Measurements from ENCODE around the gene KDM6A.
"Not testable (repeated sequence)": the region's sequence is repeated elsewhere in the genome, so short reads cannot be mapped to it uniquely, and the experiment has no call there.

Gene KDM6A

DNA sequence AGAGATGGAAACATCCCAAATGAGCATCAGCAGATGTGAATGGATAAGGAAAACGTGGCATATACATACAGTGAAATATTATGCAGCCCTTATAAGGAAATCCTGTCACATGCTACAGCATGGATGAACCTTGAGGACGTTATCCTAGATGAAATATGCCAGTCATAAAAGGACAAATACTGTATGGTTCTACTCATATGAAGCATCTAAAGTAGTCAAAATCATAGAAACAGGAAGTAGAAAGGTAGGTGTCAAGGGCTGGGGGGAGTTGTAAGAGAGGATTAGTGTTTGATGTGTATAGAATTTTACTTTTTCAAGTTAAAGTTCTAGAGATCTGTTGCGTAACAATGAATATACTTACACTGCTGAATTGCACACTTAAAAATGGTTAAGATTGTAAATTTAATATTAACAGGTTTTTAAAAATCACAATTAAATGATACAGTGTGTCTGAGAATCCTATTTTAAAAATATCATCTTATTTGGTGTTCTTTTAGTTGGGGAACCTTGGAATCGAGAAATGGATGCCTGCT is 58.5 kb downstream of the KDM6A start:
- DNase-seq, result no peak

DNA sequence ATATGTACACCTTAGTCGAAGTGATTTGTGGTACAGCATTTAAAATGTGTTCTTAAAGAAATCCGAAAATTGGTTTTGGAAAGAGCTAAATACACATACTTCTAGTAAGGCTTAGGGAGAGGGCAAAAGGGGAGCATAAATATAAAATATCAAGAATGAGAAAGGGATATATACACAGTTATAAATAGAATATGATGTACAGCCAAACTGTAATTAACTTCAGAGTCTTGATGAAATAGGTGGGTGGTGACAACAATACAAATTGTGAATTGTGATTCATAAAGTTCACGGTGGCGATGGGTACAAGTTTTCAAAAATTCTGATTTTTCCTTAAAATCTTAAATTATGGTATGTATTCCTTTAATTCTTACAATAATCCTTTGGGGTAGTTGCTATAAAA is 62.2 kb downstream of the KDM6A start:
- no peak for DNase-seq

DNA sequence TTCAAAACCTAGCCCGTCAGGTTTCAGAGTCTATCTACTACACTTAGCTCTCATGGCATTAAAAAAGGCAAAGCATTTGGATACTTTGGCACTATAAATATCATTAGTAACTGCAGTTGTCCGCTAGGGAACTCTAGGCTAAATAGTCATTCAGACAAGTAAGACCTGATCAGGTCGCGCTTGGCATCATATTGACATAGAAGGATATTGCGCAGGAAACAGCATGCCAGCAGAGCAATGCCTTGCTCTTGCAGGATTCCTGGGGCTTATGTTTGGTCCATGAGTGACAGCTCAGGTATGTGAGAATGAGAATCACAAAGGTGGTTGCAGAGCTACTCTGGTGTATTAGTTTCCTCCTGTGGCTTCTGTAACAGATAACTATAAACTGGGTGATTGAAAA is 62.7 kb downstream of the KDM6A start:
- no peak for DNase-seq

DNA sequence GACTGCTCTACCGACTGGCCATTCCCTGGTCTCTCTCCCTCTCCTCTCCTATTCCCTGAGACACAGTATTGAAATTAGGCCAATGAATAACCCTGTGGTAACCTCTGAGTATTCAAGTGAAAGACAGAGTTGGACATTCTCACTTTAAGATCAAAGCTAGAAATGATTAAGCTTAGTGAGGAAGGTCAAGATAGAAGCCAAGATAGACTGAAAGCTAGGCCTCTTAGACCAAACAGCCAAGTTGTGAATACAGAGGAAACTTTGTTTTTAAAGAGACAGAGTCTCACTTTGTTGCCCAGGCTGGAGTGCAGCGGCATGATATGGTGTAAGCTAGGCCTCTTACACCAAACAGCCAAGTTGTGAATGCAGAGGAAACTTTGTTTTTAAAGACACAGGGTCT is 64.6 kb downstream of the KDM6A start:
- DNase-seq, result no peak

DNA sequence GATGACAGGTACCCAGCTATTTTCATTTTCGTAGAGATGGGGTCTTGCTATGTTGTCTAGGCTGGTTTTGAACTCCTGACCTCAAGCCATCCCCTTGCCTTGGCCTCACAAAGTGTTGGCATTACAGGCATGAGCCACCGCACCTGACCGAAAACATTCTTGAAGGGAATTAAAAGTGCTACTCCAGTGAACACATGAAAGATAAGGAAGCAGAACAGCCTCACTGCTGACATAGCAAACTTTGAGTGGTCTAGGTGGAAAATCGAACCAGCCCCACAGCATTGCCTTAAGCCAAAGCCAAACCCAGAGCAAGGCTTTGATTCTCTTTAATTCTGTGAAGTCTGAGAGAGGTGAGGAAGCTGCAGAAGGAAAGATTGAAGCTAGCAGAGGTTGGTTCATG is 65.1 kb downstream of the KDM6A start:
- DNase-seq, result no peak

DNA sequence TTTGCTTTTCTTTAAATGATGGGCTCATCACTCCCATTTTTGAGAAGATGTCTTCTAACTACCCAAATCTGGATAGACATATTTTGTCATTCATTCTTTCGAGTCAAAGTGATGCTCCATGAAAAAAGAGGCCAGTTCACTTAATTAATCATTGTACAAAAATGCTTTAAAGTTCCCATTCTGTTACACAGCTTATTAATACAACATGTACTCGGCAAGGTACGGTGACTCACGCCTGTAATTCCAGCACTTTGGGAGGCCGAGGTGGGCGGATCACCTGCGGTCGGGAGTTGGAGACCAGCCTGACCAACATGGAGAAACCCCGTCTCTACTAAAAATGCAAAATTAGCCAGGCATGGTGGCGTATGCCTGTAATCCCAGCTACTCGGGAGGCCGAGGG is 67.6 kb downstream of the KDM6A start:
- DNase-seq, result not testable (repeated sequence)

DNA sequence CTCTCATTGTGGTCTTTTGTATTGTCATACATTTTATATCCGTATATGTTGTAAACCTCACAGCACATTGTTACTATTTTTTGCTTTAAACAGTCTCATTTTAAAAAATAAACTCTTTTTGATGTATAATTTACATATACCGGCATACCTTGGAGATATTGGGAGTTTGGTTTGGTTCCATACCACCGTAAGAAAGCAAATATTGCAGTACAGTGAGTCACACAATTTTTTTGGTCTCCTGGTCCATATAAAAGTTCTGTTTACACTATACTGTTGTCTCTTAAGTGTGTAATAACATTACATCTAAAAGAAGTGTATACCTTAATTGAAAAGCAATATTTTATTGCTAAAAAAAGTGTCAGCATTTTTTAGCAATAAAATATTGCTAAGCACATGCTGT is 70.0 kb downstream of the KDM6A start:
- no peak for DNase-seq

DNA sequence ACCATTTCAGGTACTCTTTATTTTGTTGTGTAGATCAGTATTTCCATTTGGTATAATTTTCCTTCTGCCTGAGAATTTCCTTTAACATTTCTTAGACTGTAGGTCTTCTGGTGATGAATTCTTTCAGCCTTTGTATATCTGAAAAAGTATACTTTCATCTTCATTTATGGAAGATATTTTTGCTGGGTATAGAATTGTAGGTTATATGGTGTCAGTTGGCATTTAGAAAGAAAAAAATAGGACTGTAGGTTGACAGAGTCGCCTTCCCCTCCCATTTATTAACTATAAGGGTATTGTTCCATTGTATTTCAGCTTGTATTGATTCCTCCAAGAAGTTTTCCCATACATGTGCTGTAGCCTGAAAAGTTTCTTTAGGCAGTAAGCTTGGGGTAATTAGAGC is 71.9 kb downstream of the KDM6A start:
- DNase-seq, result no peak

DNA sequence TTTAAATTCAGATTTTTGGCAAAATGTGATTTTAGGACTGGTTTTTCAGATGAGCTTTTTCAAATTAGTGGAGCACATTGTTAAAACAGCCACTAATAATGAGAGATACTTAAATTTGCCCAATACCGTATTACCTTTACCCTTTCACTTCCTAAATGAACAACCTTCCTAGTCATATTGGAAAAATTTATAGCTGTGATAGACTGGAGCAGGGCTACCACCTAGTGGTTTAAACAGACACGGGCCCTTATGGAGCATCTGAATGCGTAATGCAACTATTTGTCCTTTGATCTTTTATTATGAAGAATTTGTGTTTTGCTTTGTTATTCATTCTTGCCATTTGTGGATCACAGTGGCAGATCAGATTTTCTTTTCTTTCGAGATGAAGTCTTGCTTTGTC is 72.7 kb downstream of the KDM6A start:
- no peak for DNase-seq

DNA sequence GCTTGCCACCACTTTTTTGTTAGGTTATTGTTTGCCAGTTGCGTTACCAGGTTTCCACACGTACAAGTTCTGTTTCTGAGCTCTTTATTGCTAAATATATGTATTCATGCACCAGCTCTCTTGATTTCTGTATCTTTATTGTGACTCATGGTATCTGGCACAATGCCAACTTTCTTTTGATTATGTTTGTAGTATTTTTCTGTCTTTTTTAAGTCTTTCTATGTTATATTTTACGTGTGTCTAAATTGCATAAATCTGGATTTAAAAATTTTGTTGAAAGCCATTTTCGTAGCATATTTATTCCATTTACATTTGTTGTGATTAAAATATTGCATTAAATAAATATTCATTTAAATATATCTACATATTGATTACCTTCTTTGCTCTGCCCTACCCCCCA is 73.8 kb downstream of the KDM6A start:
- no peak for DNase-seq

DNA sequence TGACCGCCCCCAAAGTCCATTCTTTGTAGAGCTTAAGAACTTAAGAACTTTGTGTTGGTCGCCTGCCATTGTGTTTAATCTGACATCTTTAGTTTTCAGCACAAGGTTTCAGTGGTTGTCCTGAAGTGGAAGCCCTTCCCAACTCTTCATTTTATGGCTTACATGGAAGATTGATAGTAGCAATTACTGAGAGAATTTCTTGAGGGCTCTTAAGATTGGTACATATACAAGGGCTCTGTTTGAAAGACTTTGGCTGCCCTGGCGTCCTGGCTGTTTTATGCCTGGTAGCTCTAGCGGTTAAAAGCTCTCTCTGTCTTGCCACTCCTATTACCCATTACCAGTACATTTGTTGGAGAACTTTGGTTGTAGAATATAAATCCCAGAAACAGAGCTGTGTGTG is 75.0 kb downstream of the KDM6A start:
- no peak for DNase-seq

DNA sequence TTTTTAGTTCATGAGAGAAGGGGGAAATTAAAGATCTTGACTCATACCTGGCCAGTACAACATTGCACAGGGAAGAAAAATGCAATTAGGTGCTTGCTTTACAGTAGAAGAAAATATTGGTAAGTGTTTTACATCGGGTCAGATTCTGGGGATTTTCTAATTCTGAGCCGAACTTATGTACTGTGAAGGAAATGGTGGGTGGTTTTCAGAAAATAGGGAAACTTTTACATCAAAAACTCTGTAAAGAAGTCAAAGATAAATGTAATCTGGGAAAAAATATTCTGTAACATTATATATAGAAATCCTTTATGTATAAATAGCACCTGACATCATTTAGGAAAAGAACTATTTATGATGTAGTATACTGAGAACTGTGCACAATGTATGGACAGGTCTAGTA is 75.4 kb downstream of the KDM6A start:
- no peak for DNase-seq

DNA sequence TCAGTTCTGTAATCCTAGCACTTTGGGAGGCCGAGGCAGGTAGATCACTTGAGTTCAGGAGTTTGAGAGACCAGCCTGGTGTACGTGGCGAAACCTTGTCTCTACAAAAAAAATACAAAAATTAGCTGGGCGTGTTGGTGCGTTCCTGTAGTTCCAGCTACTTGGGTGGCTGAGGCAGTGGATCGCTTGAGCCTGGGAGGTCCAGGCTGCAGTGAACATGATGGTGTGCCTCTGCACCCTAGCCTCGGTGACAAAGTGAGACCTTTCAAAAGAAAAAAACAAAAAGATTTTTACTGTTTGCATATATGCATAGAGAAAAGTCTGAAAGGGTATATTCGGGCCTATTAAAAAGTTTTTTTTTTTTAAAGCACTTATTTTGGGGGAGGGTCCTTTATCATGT is 76.1 kb downstream of the KDM6A start:
- no peak for DNase-seq

DNA sequence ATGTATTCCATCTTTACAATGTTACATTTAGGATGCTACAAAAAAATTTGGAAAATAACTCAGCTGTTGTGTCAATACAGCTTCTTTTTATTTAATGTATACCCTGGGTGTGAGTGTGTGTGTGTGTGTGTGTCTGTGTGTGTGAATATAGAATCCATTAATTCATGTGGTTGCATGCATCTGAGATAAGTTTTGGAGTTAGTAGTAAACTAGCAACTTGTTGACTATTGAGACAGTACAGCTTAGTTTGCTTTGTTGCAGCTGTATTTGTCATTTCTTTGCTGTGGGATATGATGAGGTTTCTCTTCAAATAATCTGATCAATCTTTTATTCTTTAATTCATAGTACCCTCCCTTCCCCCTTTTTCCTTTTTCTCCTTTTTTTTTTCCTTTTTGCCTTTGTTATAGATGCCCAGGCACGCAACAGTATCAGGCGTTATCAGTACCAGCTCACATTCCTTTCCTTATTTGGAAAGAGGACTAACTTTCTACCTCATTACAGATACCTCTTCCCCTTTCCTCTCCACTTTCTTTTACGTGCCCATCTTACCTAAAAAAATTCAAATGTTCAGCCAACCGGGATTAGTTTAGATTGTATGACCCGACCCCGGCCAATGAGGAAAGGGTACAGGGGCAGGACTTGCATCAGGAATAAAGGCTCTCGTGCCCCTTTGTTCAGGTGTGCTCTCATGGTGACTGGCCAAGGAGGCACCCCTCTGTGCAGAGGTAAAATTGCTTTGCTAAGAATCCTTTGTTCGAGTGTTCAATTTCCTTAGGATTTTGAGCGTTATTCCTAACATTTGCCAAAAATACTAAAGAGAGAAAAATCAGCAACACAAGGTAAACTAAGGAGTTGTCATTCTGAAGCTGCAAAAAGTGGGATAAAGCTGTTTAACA is 77.7 kb downstream of the KDM6A start:
- not testable (repeated sequence) for DNase-seq

DNA sequence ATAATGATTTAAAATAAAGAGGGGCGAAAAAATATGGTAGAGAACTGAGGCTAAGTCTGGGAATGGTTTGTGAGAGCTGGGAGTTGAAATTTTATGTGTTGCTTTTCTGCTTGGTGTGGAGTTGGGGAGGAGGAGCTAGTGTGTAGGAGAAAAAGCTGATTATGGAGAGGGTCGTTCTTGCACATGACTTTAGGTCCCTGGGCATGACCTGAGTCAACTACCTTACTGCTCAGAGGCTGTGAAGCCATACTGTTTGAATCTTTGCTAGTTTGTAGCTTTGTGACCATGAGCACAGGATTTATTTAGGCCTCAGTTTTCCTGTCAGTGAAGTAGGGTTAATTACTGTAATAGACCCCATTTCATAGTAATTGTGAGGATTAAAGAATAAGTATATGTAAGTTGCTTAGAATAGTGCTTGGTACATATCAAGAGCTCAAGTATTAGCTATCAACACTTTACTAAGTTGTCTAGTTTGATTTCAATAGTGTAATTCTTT is 78.6 kb downstream of the KDM6A start:
- DNase-seq, result no peak

DNA sequence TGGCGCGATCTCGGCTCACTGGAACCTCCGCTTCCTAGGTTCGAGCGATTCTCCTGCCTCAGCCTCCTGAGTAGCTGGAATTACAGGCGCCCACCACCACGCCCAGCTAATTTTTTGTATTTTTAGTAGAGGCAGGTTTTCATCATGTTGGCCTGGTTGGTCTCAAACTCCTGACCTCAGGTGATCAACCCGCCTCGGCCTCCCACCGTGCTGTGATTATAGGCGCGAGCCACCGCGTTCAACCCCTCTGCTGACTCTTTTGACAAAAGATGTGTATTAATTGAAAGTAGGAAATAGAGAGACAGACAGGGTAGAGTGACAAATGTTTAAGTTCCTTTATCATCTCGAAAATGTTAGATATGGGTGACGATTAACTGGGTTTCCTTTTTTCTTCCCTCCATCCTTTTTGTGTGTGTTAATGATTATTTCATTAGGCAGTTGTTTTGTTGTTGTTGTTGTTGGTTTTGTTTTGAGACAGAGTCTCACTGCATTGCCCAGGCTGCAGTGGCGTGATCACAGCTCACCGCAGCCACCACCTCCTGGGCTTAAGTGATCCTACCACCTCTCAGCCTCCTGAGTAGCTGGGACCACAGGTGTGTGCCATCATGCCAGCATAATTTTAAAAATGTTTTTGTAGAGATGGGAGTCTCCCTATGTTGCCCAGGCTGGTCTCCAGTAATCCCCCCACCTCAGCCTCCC is 79.5 kb downstream of the KDM6A start:
- no peak for DNase-seq

DNA sequence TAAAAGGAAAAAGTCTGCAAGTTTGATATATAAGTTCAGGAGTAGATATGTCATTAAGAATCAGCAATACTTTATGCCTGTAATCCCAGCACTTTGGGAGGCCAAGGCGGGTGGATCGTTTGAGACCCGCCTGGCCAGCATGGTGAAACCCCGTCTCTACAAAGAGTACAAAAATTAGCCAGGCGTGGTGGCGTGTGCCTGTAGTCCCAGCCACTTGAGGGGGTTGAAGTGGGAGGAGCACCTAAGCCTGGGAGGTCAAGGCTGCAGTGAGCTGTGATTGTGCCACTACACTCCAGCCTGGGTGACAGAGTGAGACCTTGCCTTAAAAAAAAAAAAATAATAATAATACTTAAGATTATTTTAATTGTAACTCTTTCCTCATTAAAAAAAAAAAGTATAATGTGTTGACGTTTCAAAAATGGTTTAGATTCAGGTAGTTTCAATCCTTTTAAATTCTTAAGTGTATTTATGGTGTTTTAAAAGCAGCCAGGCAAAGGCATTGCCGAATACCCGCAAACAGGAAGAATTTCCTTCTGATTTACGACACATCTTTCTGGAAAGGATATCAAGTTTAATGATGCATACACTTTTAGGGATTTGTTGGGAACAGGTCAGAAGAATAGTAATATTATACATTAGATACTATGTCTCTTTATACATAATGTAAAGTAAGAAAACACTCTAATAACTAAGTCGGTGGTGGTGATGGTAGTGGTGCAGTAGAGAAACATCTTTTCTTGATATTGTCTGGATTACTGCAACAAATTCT is 80.9 kb downstream of the KDM6A start:
- DNase-seq, result no peak

DNA sequence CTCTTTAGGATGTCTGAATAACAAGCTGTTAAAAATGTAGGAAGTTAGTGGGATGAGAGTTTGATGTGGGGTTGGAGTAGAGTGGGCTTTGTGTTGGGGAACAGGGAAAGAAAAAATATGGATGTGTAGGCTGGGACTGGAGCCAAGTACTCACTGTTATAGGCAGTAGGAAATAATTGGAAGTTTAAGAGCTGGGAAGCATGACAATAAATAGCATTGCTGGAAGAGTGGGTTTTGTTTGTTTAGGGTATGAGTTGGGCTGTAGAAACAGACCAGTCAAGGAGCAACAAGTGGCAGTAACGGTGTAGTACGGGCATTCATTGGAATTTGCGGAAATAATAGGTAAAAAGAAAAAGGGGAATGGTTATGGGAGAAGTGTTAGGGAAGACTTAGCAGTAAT is 81.6 kb downstream of the KDM6A start:
- DNase-seq, result no peak

DNA sequence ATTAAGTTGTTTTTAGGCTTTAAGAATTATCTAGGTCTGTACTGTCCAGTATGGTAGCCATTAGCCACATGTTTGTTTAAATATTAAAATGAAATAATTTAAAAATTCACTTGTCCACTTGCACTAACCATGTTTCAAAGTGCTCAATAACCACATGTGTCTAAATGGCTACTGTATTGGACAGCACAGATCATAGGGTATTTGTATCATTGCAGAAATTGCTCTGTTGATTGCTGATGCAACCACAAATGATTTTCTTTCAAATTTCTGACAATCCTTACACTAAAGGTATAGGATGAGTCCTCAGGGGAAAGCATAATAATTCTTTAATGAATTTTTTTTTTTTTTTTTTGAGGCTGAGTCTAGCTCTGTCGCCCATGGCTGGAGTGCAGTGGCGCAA is 84.9 kb downstream of the KDM6A start:
- no peak for DNase-seq

DNA sequence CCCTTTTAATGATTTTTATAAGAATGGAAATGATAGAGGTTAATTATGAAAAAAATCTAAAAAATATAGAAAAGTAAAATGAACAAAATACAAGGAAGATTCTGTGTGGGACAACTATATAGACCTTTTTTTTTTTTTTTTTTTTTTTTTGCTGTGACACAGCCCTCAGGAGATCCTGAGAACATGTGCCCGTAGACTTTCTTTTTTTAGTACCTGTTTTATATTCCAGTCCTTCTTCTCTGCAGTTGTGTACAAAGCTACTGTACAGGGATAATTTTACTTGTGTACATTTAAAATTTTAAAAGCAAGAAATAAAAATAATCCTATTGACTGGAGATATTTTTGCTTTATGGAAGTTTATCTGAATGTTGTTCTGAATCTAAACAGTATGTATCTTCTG is 85.5 kb downstream of the KDM6A start:
- DNase-seq, result no peak

DNA sequence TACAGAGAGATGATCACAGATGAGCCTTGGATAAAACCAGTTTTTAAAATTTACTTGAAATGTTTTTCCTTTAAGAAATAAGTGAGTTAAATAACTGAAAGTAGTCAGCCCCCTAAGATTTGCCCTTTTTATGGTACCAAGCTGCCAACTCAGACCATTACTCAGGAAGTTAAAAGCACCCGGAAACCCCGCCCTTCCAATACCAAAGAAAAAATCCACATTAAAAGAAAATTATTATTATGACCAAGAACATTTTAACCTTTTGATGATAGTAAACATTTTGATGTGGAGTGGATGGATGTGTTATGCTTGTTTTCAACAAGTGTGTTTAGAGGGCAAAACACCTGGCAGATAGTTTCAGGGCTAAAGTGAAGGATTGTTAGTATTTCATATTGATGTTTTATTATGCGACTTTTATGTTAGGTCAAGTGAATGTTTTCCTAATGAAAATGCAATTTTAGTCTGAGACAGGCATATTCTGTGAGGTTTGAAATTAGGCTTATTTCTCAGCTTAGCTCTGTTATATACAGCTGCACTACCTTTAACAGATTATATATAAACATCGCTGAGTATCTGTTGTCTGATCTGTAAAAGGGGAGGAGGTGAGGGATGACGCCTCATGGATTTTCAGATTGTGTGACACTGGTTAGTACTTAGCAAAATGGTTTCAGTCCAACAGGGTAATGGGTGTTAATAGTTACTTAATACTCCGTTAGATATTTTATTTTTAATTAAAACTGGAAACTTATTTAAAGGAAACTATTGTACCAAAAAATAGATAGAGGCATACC is 89.0 kb downstream of the KDM6A start:
- DNase-seq, result no peak

DNA sequence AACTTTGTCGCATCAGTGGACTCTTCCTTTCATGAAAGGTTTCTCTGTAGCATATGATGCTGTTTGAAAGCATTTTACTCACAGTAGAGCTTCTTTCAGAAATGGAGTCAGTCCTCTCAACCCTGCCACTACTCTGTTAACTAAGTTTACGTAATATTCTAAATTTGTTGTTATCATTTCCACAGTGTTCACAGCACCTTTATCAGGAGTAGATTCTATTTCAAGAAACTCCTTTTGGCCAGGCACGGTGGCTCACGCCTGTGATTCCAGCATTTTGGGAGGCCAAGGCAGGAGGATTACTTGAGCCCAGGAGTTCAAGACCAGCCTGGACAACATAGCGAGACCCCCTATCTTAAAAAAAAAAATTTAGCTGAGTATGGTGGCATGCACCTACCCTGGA is 90.0 kb downstream of the KDM6A start:
- DNase-seq, result no peak
